GM11168 (cell line): ENCODE data around the gene SLC5A6.

Experiments
- in situ Hi-C: fragments of 300-500 bp; cut with MboI; formaldehyde crosslinking; loops from one replicate; pipeline ENCODE4 v1.12.0; 2022; ENCODE audit warnings: low sequenced_read_pairs; ENCODE audit not compliant: unreplicated experiment

SLC5A6 gene

GRCh38 chr2:27208486-27209050 lies 3.5 kb downstream of the SLC5A6 start:
- in situ Hi-C loops = no loop called here

GRCh38 chr2:27206346-27206745 lies 5.7 kb downstream of the SLC5A6 start:
- in situ Hi-C loops = no loop called here

- in situ Hi-C loops = no loop called here
Observed at GRCh38 chr2:27205206-27205605, 6.9 kb downstream of the SLC5A6 start.

GRCh38 chr2:27204566-27204965 lies 7.5 kb downstream of the SLC5A6 start:
- in situ Hi-C loops = no loop called here

- in situ Hi-C loops = no loop called here
Observed at GRCh38 chr2:27203741-27204140, 8.3 kb downstream of the SLC5A6 start.

GRCh38 chr2:27202854-27203253 lies 9.2 kb downstream of the SLC5A6 start:
- in situ Hi-C loops = no loop called here

GRCh38 chr2:27201675-27202074 lies 10.4 kb downstream of the SLC5A6 start:
- in situ Hi-C loops = no loop called here

GRCh38 chr2:27199241-27199640 lies 12.8 kb downstream of the SLC5A6 start:
- in situ Hi-C loops = loop anchor here (5.0 to 10.0 kb wide), 3 partner anchors 72 to 234 kb away; no protein-coding TSS in a partner anchor

GRCh38 chr2:27198627-27199026 lies 13.4 kb downstream of the SLC5A6 start:
- in situ Hi-C loops = loop anchor here (5.0 to 10.0 kb wide), 3 partner anchors 71 to 234 kb away; no protein-coding TSS in a partner anchor

GRCh38 chr2:27198068-27198467 lies 14.0 kb downstream of the SLC5A6 start:
- in situ Hi-C loops = loop anchor here (5.0 to 10.0 kb wide), 3 partner anchors 71 to 233 kb away; no protein-coding TSS in a partner anchor

GRCh38 chr2:27195799-27196198 lies 16.3 kb downstream of the SLC5A6 start:
- in situ Hi-C loops = loop anchor here (5.0 to 10.0 kb wide), 3 partner anchors 68 to 231 kb away; no protein-coding TSS in a partner anchor

- in situ Hi-C loops = loop anchor here (5.0 to 10.0 kb wide), 3 partner anchors 67 to 230 kb away; no protein-coding TSS in a partner anchor
Observed at GRCh38 chr2:27194538-27195354, 17.3 kb downstream of the SLC5A6 start.

- in situ Hi-C loops = loop anchor here (10.0 kb wide), 1 partner anchor 226 kb away; no protein-coding TSS in a partner anchor
Observed at GRCh38 chr2:27191070-27191829, 20.8 kb downstream of the SLC5A6 start.

- in situ Hi-C loops = loop anchor here (10.0 kb wide), 1 partner anchor 225 kb away; no protein-coding TSS in a partner anchor
Observed at GRCh38 chr2:27189989-27190388, 22.1 kb downstream of the SLC5A6 start.

GRCh38 chr2:27186613-27187345 lies 25.3 kb downstream of the SLC5A6 start:
- in situ Hi-C loops = no loop called here

- in situ Hi-C loops = no loop called here
Observed at GRCh38 chr2:27185331-27186026, 26.6 kb downstream of the SLC5A6 start.

- in situ Hi-C loops = no loop called here
Observed at GRCh38 chr2:27184115-27184514, 28.0 kb downstream of the SLC5A6 start.

- in situ Hi-C loops = no loop called here
Observed at GRCh38 chr2:27182346-27182745, 29.7 kb downstream of the SLC5A6 start.

- in situ Hi-C loops = no loop called here
Observed at GRCh38 chr2:27179344-27180000, 32.6 kb downstream of the SLC5A6 start.
